ENCODE results near the gene PLAA.

Gene PLAA

GRCh38 chr9:26946753-26947727 is at the start of gene PLAA:
Gene PLAA, minus strand, starts transcription at chr9:26947242. Its CDS starts 197 bp downstream, at chr9:26947045.
- DNase-seq = peak; percentile 87

GRCh38 chr9:26995810-26996209 is 48.8 kb upstream of the PLAA start:
- DNase-seq = no peak

GRCh38 chr9:26983340-26983739 is 36.3 kb upstream of the PLAA start:
- DNase-seq = no peak

GRCh38 chr9:26975728-26976707 is 29.0 kb upstream of the PLAA start:
- DNase-seq = no peak

GRCh38 chr9:26974927-26975326 is 27.9 kb upstream of the PLAA start:
- DNase-seq = no peak

GRCh38 chr9:26973989-26974388 is 26.9 kb upstream of the PLAA start:
- no peak for DNase-seq

- no peak for DNase-seq
Observed at GRCh38 chr9:26971721-26972120, 24.7 kb upstream of the PLAA start.

GRCh38 chr9:26956860-26957233 is 9.8 kb upstream of the PLAA start:
- DNase-seq = no peak

GRCh38 chr9:26955921-26956859 is 9.1 kb upstream of the PLAA start, which contains the start of gene IFT74:
Gene IFT74, plus strand, starts transcription at chr9:26956412. Its CDS starts 5,556 bp downstream, at chr9:26961968.
- peak; percentile 98 for DNase-seq

GRCh38 chr9:26955222-26955903 is 8.3 kb upstream of the PLAA start:
- no peak for DNase-seq

- no peak for DNase-seq
Observed at GRCh38 chr9:26954050-26954508, 7.0 kb upstream of the PLAA start.

GRCh38 chr9:26951794-26952193 is 4.8 kb upstream of the PLAA start:
- no peak for DNase-seq

GRCh38 chr9:26950521-26950920 is 3.5 kb upstream of the PLAA start:
- DNase-seq = no peak

GRCh38 chr9:26949637-26950069 is 2.6 kb upstream of the PLAA start:
- no peak for DNase-seq

- DNase-seq = no peak
Observed at GRCh38 chr9:26947736-26948135, 694 bp upstream of the PLAA start.

- no peak for DNase-seq
Observed at GRCh38 chr9:26945591-26945990, 1.5 kb downstream of the PLAA start.

- DNase-seq = no peak
Observed at GRCh38 chr9:26940779-26941178, 6.3 kb downstream of the PLAA start.

- no peak for DNase-seq
Observed at GRCh38 chr9:26939955-26940711, 6.9 kb downstream of the PLAA start.

- no peak for DNase-seq
Observed at GRCh38 chr9:26937816-26938371, 9.1 kb downstream of the PLAA start.

GRCh38 chr9:26935847-26936246 is 11.2 kb downstream of the PLAA start:
- DNase-seq = no peak
